Left ventricle myocardium superior (tissue), 1 donor: Measurements from ENCODE around the gene SORCS1. TPM values are rescaled to one million over a fixed set of nuclear protein-coding genes. Genes with fewer than 3 reads are reported as not detected.
A peak's percentile ranks its signal among the peaks of the same experiment; 100 is the strongest.

Experiments used
- ATAC-seq: fragments of 200-7000 bp; cut with Tn5 transposase; one replicate; pipeline ENCODE4 v1.9.1; 2020; ENCODE audit warnings: mild to moderate bottlenecking, moderate library complexity
- DNase-seq: peaks from one replicate; pipeline ENCODE4 v3.0.0-alpha.2; 2020
- intact Hi-C: fragments of 100-400 bp; cut with micrococcal nuclease; formaldehyde crosslinking; loops from one replicate; pipeline ENCODE4 v1.11.0; 2022
- total RNA-seq: library from RNA; stranded (reverse); fragmentation: NEBNext Ultra II Directional; extraction: Animal tissue kit (Norgen Biotek cat#: 25700); gene quantifications from one replicate; pipeline ENCODE4 v1.2.1, GENCODE V29; 2021
- donor health status: DM: no; HTN: yes; CAD: no; lungs with severe emphysema.

SORCS1 gene
- total RNA-seq, 1 donor from 2014 or later: 2.3 TPM

DNA sequence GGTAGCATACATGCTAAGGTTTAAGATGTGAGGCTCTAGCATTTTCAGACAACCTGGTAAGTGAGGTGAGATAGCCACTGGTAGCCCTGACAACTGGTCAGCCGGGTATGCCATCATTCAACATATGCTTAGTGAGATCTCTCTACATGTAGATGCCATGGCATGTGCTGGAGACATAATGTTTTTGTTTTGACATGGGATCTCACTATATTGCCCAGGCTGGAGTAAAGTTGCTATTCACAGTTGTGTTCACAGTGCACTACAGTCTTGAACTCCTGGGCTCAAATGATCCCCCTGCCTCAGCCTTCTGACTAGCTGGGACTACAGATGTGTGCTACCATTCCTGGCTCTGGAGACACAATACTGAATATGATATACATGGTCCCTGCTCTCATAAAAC lies 437.3 kb downstream of the SORCS1 start:
- intact Hi-C loops: no loop called here
- DNase-seq (no peak), ATAC-seq (no peak)

DNA sequence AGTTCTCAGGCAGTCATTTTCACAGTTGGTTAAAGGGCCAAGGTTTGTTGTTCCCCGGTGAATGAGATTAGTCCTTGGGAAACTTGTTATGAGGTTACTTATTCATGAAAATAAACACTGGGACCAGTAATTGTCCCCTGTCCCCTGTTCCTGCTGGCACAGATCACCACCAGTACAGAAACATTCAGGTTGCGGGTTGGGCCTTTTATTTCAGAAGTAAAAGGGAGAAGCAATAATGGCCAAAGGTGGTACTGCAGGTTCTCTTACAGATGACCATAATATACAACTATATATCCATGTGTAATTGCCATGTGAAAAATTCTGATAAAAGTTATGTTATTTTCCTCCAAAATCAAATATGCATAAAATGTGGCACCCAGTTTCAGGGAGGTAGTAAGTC lies 442.0 kb downstream of the SORCS1 start:
- intact Hi-C loops: no loop called here

GRCh38 chr10:106720683-106721082 lies 443.8 kb downstream of the SORCS1 start:
- no peak for DNase-seq
- no peak for ATAC-seq

More for the DNA sequence above, 442.0 kb downstream of the SORCS1 start:
- no peak for ATAC-seq
- DNase-seq: no peak

GRCh38 chr10:106716381-106716780 lies 448.1 kb downstream of the SORCS1 start:
- ATAC-seq (no peak), DNase-seq (no peak)
- intact Hi-C loops: no loop called here

More at GRCh38 chr10:106720683-106721082, 443.8 kb downstream of the SORCS1 start:
- intact Hi-C loops: no loop called here

DNA sequence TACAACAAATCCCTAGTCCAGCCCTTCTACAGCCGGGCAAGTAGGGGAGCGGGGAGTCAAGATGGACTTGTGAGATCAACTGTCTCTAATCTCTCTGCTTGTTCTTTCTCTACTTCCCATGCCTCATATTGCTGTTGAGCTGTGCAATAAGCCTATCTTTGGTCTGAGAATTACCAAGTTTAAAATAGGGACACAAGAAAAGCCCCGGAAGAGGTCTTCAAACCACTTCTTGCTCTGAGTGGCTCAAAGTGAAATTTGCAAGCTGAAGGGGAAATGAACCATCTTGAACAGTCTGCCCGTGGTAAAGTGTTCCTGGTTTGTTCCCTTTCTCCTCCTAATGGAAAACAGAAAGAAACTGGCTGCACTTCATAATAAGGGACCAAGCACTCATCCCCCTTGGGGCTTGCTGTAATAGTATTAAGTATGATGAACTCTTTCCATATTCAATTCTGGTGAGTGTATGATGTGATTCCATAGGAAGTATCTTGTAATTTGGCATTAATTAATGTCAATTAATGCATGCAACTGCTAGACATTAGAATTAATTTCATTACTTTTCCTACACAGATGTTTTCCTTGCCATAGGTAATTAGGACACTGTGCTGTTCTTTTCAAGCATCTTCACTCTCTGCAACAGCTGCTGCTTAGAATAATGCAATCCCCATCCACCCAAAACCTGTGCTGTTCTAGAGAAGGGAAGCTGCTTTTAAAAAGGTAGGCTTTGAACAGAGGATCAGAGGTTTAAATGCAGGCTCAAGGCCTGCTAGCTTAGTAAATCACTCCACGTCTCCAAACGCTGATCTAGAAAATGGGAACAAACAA lies 449.6 kb downstream of the SORCS1 start:
- ATAC-seq (no peak), DNase-seq (no peak)
- intact Hi-C loops: no loop called here

DNA sequence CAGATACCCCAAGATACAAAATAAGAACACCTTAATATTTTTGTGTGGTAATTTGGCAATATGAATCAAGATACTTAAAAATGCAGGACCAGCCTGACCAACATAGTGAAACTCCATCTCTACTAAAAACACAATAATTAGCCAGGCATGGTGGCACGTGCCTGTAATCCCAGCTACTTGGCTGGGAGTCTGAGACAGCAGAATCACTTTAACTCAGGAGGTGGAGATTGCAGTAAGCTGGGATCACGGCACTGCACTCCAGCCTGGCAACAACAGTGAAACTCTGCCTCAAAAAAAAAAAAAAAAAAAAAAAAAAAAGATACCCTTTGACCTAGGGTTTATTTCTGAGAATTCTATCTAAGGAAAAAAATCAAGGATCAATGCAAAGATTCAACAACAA lies 450.7 kb downstream of the SORCS1 start:
- DNase-seq (no peak), ATAC-seq (no peak)
- intact Hi-C loops: no loop called here

DNA sequence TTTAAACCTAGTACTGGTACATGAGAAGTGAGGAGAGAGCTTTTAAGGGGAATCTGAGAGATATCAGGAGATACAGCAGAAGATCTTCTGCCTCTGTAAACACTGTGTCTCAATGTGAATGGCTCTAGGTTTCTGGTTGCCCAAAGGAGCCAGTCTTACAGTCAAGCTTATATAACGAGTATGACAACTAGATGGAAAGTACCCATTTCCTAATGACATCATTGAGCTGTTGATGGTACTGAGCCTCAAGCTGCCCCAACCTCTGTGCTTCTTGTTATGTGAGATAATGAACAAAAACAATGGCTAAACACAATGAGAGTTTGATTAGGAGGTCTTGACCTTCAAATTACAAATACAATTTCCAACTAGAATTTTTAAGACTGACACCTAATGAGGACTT lies 451.5 kb downstream of the SORCS1 start:
- intact Hi-C loops: no loop called here
- no peak for ATAC-seq
- no peak for DNase-seq

GRCh38 chr10:106711313-106711906 lies 453.1 kb downstream of the SORCS1 start:
- no peak for ATAC-seq
- intact Hi-C loops: no loop called here
- peak; percentile 42 for DNase-seq

DNA sequence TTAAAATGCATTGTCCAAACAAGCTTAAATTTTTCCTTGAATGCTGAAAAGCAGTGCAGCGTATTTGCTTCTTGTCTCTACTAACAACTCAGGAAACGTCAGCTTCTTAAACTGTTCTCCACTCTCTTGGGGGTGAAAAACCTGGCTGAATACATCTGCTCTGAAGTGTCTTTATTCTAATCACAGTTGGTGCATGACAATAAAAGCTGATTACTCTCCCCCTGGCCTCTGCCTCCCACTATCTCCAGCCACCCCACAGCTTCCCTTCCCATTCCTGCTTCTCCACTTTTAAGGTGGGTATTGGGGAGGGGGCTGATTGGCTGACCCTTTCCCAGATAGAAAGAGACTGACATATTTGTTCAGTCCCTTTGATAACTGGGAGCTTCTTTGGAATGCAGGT lies 456.0 kb downstream of the SORCS1 start:
- intact Hi-C loops: no loop called here
- ATAC-seq: no peak
- no peak for DNase-seq

DNA sequence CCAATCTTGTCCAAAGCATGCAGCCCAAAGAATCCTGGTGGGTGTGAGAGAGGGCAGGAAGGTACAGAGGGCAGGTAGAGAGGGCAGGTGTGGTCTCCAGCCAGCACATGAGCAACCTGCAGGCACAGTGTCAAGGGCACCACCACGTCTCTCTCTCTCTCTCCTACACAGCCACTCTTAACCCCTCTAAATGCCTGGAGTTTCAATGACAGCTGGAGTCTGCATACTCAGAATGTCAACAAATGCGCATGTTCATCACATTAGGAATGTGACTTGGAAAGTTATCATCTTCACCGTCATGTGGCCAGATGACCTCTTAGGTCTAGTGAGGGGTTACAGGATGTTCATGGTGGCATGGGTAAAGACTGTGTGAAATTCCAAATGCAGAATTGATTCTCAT lies 456.8 kb downstream of the SORCS1 start:
- ATAC-seq: no peak
- DNase-seq: no peak
- intact Hi-C loops: no loop called here

GRCh38 chr10:106706127-106706526 lies 458.4 kb downstream of the SORCS1 start:
- intact Hi-C loops: no loop called here
- DNase-seq (no peak), ATAC-seq (no peak)

- DNase-seq: no peak
- intact Hi-C loops: no loop called here
- peak; percentile 75 for ATAC-seq
Observed at GRCh38 chr10:106705681-106706100, 458.8 kb downstream of the SORCS1 start.

GRCh38 chr10:106696239-106696638 lies 468.3 kb downstream of the SORCS1 start:
- no peak for ATAC-seq
- intact Hi-C loops: no loop called here
- DNase-seq: no peak

- DNase-seq (no peak), ATAC-seq (no peak)
- intact Hi-C loops: no loop called here
Observed at GRCh38 chr10:106694696-106695095, 469.8 kb downstream of the SORCS1 start.

- intact Hi-C loops: loop anchor here (5.0 kb wide), 1 partner anchor 55 kb away; no protein-coding TSS in a partner anchor
- no peak for DNase-seq
- ATAC-seq: peak; percentile 51
Observed at GRCh38 chr10:106682175-106682574, 482.3 kb downstream of the SORCS1 start.

- ATAC-seq: no peak
- intact Hi-C loops: loop anchor here (5.0 kb wide), 1 partner anchor 53 kb away; no protein-coding TSS in a partner anchor
- DNase-seq: no peak
Observed at GRCh38 chr10:106680061-106680460, 484.4 kb downstream of the SORCS1 start.

GRCh38 chr10:106679314-106679713 lies 485.2 kb downstream of the SORCS1 start:
- DNase-seq (no peak), ATAC-seq (peak; percentile 87)
- intact Hi-C loops: no loop called here

GRCh38 chr10:106672517-106673175 lies 491.9 kb downstream of the SORCS1 start:
- intact Hi-C loops: no loop called here
- peak; percentile 91 for ATAC-seq
- no peak for DNase-seq

- ATAC-seq (peak; percentile 40), DNase-seq (no peak)
- intact Hi-C loops: no loop called here
Observed at GRCh38 chr10:106661767-106662140, 502.8 kb downstream of the SORCS1 start.

- intact Hi-C loops: no loop called here
- peak; percentile 81 for ATAC-seq
Observed at GRCh38 chr10:106661133-106661766, 503.3 kb downstream of the SORCS1 start.

More at GRCh38 chr10:106661133-106661766, 503.3 kb downstream of the SORCS1 start:
- DNase-seq: no peak
